HepG2 (cell line): ENCODE measurements around the gene KCTD16. TPM values are rescaled to one million over a fixed set of nuclear protein-coding genes. Genes with fewer than 3 reads are reported as not detected.

Experiments used
- ATAC-seq: fragments of 200-7000 bp; cut with Tn5 transposase; 3 replicates; pipeline ENCODE4 v1.9.1; 2020; ENCODE audit warnings: mild to moderate bottlenecking, moderate library complexity
- BruUV-seq: library from RNA; stranded (reverse); fragments of 400-500 nt; replicated peaks from 2 replicates; lab custom pipeline; 2021; lab: Mats Ljungman, UMichigan
- CTCF ChIA-PET: fragments of 300-600 bp; formaldehyde crosslinking; extraction: SDS; loops from one replicate; lab custom pipeline; 2021; ENCODE audit warnings: low total read pairs, inconsistent platforms, low intra/inter-chr PET ratio; lab: Yijun Ruan, JAX
- POLR2A ChIA-PET: fragments of 350-600 bp; sonication (Branson Sonifier 250); formaldehyde crosslinking; loops from one replicate; lab custom pipeline; 2020; ENCODE audit warnings: antibody characterized with exemption, inconsistent platforms; lab: Yijun Ruan, JAX
- DNase-seq: peaks from one replicate; pipeline ENCODE4 v3.0.0-alpha.2; 2015; ENCODE audit warnings: low spot score
- FAIRE-seq: peaks from 3 replicates; lab custom pipeline; 2011; peaks lifted over from hg19 to GRCh38; lab: Jason Lieb, UNC
- H2AFZ ChIP-seq: one replicate; pipeline ENCODE4 v1.6.1; 2011; ENCODE audit warnings: low read length, inconsistent platforms
- H3K27ac ChIP-seq: fragments of 300-600 bp; 3 replicates; pipeline ENCODE4 v1.8.0; 2011; ENCODE audit warnings: mixed run types, mild to moderate bottlenecking, mixed read lengths, low read length, inconsistent platforms; ENCODE audit not compliant: insufficient read depth; ENCODE audit errors: extremely low read length
- H3K27me3 ChIP-seq, 2 experiments: fragments of 200-600 bp in 1 of 2; 2 replicates in 1 of 2; 3 replicates in 1 of 2; pipeline versions ENCODE4 v1.6.0 to v1.8.0; 2011; ENCODE audit warnings: low read length in 2 of 2, mild to moderate bottlenecking in 2 of 2, moderate library complexity in 2 of 2, inconsistent platforms in 1 of 2; ENCODE audit not compliant: insufficient read depth in 2 of 2, control insufficient read depth in 1 of 2
- H3K36me3 ChIP-seq, 2 experiments: fragments of 200-600 bp in 1 of 2; replicated peaks in 1 of 2; 2 replicates in 1 of 2; 3 replicates in 1 of 2; pipeline versions ENCODE4 v1.5.1 to v1.8.0; 2011; ENCODE audit warnings: low read length in 2 of 2, inconsistent platforms in 1 of 2; ENCODE audit not compliant: insufficient read depth in 2 of 2, control insufficient read depth in 1 of 2
- H3K4me1 ChIP-seq: 2 replicates; pipeline ENCODE4 v1.5.1; 2012; ENCODE audit warnings: low read length, inconsistent platforms; ENCODE audit not compliant: insufficient read depth
- H3K4me2 ChIP-seq: 2 replicates; pipeline ENCODE4 v1.6.0; 2011; ENCODE audit warnings: low read depth, low read length, inconsistent platforms
- H3K4me3 ChIP-seq, 3 experiments: fragments of 200-600 bp in 1 of 3; sonication (generic), shearing (Covaris generic) in 1 of 3; replicated peaks in 1 of 3; 2 replicates each; pipeline ENCODE4 v1.5.1; 2011 to 2016; ENCODE audit warnings: low read length in 3 of 3, inconsistent platforms in 2 of 3, low read depth in 2 of 3, mild to moderate bottlenecking in 2 of 3, control low read depth in 1 of 3, mixed read lengths in 1 of 3; ENCODE audit not compliant: insufficient read depth in 1 of 3
- H3K79me2 ChIP-seq: one replicate; pipeline ENCODE4 v1.6.1; 2011; ENCODE audit warnings: low read length, inconsistent platforms; ENCODE audit not compliant: insufficient read depth
- H3K9ac ChIP-seq: 2 replicates; pipeline ENCODE4 v1.6.0; 2011; ENCODE audit warnings: mild to moderate bottlenecking, low read depth, low read length, inconsistent platforms; ENCODE audit not compliant: insufficient read depth
- H3K9me3 ChIP-seq: 2 replicates; pipeline ENCODE4 v1.5.1; 2012; ENCODE audit warnings: mild to moderate bottlenecking, low read length
- H4K20me1 ChIP-seq: 2 replicates; pipeline ENCODE4 v1.6.0; 2011; ENCODE audit warnings: inconsistent platforms, mild to moderate bottlenecking, low read length, moderate library complexity; ENCODE audit not compliant: insufficient read depth
- JUNB ChIP-seq: sonication (generic); formaldehyde crosslinking; IDR thresholded peaks from 2 replicates; pipeline ENCODE4 v1.8.0; 2022; ENCODE audit warnings: missing genetic modification reagents, mild to moderate bottlenecking, borderline replicate concordance
- KAT8 ChIP-seq: IDR thresholded peaks from 2 replicates; pipeline ENCODE4 v1.6.1; 2016; ENCODE audit warnings: missing genetic modification reagents, missing compliant biosample characterization
- NRL ChIP-seq: sonication (generic); formaldehyde crosslinking; IDR thresholded peaks from 2 replicates; pipeline ENCODE4 v1.5.0; 2020; ENCODE audit warnings: missing genetic modification reagents, mild to moderate bottlenecking, moderate library complexity, borderline replicate concordance
- ZFY ChIP-seq: sonication (generic); formaldehyde crosslinking; IDR thresholded peaks from 2 replicates; pipeline ENCODE4 v1.4.0; 2020; ENCODE audit warnings: missing genetic modification reagents
- ZNF253 ChIP-seq: sonication (generic); formaldehyde crosslinking; IDR thresholded peaks from 2 replicates; pipeline ENCODE4 v1.8.0; 2022; ENCODE audit warnings: mild to moderate bottlenecking, missing genetic modification reagents, borderline replicate concordance
- ZNF383 ChIP-seq: sonication (generic); formaldehyde crosslinking; IDR thresholded peaks from 2 replicates; pipeline ENCODE4 v1.4.0; 2020; ENCODE audit warnings: missing genetic modification reagents, mild to moderate bottlenecking, borderline replicate concordance
- ZNF780A ChIP-seq: sonication (generic); formaldehyde crosslinking; IDR thresholded peaks from 2 replicates; pipeline ENCODE4 v1.8.0; 2022; ENCODE audit warnings: mild to moderate bottlenecking, missing genetic modification reagents, moderate library complexity
- ZSCAN20 ChIP-seq: sonication (generic); formaldehyde crosslinking; IDR thresholded peaks from 2 replicates; pipeline ENCODE4 v1.4.0; 2020; ENCODE audit warnings: missing genetic modification reagents, mild to moderate bottlenecking, borderline replicate concordance
- WGBS: methylation state at CpG from one replicate; pipeline ENCODE4 v1.1.6; 2017; ENCODE audit warnings: low lambda C conversion rate; 5-methylcytosine and 5-hydroxymethylcytosine counted together
- in situ Hi-C: cut with HindIII; loops from 2 replicates; pipeline ENCODE4 v1.10.0; 2017; ENCODE audit warnings: low pct_unique_long_range_greater_than_20kb; ENCODE audit not compliant: extremely low pct_ligation_motif_present
- intact Hi-C: fragments of 100-400 bp; cut with micrococcal nuclease; formaldehyde crosslinking; loops from one replicate; pipeline ENCODE4 v1.10.0; 2022; ENCODE audit not compliant: unreplicated experiment
- polyA plus RNA-seq, 8 experiments: library from polyadenylated mRNA; depleted of rRNA in 3 of 8; stranded (reverse) in 7 of 8; unstranded in 1 of 8; fragments of >200 nt; fragmentation: Illumina TruSeq in 4 of 8; extraction: Trizol in 4 of 8; gene quantifications; 2 replicates each; pipeline versions ENCODE4 v1.2.1 to v1.2.3, GENCODE V29; 2011 to 2016; ENCODE audit warnings: low read depth in 4 of 8, missing spikeins in 1 of 8, mixed read lengths in 1 of 8; ENCODE audit not compliant: insufficient read depth in 1 of 8
- total RNA-seq, 5 experiments: library from RNA; depleted of rRNA; stranded (reverse); fragments of >200 nt; fragmentation: Illumina TruSeq; extraction: Trizol; gene quantifications; 2 replicates each; pipeline ENCODE4 v1.2.3, GENCODE V29; 2016; ENCODE audit warnings: low read depth in 1 of 5
- TF ChIP-seq, protein P1 (sequence below): sonication (generic); formaldehyde crosslinking; IDR thresholded peaks from 2 replicates; pipeline ENCODE4 v1.4.0; 2020; ENCODE audit warnings: missing genetic modification reagents
- TF ChIP-seq, protein P2 (sequence below), 2 experiments: fragments of 450-650 bp in 1 of 2; sonication (generic) in 1 of 2; formaldehyde crosslinking in 1 of 2; IDR thresholded peaks; 2 replicates each; pipeline versions ENCODE4 v1.6.1 to v1.8.0; 2016 to 2022; ENCODE audit warnings: antibody characterized with exemption in 1 of 2, mild to moderate bottlenecking in 1 of 2, missing genetic modification reagents in 1 of 2
- TF ChIP-seq, protein P3 (sequence below): sonication (generic); formaldehyde crosslinking; IDR thresholded peaks from 2 replicates; pipeline ENCODE4 v1.8.1; 2022; ENCODE audit warnings: low read depth, mild to moderate bottlenecking, missing genetic modification reagents

Gene KCTD16
- total and polyA plus RNA-seq, 2 of the 13 experiments (the other 11 are each of a cell fraction or from before 2014, with no cell fraction given): 0.02 to 0.09 TPM

GRCh38 chr5:144378681-144379080 is 208.0 kb downstream of the KCTD16 start:
- ATAC-seq: no peak
- H3K4me1 ChIP-seq: no peaks in the 10 kb centered on the region
- no peaks in the 10 kb centered on the region for H3K9me3 ChIP-seq
- DNase-seq: no peak
- H3K27ac ChIP-seq: no peak overlapping the region
- intact Hi-C loops: no loop called here
- FAIRE-seq: no peak
- no peak overlapping the region for H3K9ac ChIP-seq
- no peak for TF ChIP-seq ZSCAN20 (CRISPR knock-in tag)
- TF ChIP-seq, protein P1, sequence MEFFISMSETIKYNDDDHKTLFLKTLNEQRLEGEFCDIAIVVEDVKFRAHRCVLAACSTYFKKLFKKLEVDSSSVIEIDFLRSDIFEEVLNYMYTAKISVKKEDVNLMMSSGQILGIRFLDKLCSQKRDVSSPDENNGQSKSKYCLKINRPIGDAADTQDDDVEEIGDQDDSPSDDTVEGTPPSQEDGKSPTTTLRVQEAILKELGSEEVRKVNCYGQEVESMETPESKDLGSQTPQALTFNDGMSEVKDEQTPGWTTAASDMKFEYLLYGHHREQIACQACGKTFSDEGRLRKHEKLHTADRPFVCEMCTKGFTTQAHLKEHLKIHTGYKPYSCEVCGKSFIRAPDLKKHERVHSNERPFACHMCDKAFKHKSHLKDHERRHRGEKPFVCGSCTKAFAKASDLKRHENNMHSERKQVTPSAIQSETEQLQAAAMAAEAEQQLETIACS (CRISPR knock-in tag): no peak
- TF ChIP-seq, protein P2, sequence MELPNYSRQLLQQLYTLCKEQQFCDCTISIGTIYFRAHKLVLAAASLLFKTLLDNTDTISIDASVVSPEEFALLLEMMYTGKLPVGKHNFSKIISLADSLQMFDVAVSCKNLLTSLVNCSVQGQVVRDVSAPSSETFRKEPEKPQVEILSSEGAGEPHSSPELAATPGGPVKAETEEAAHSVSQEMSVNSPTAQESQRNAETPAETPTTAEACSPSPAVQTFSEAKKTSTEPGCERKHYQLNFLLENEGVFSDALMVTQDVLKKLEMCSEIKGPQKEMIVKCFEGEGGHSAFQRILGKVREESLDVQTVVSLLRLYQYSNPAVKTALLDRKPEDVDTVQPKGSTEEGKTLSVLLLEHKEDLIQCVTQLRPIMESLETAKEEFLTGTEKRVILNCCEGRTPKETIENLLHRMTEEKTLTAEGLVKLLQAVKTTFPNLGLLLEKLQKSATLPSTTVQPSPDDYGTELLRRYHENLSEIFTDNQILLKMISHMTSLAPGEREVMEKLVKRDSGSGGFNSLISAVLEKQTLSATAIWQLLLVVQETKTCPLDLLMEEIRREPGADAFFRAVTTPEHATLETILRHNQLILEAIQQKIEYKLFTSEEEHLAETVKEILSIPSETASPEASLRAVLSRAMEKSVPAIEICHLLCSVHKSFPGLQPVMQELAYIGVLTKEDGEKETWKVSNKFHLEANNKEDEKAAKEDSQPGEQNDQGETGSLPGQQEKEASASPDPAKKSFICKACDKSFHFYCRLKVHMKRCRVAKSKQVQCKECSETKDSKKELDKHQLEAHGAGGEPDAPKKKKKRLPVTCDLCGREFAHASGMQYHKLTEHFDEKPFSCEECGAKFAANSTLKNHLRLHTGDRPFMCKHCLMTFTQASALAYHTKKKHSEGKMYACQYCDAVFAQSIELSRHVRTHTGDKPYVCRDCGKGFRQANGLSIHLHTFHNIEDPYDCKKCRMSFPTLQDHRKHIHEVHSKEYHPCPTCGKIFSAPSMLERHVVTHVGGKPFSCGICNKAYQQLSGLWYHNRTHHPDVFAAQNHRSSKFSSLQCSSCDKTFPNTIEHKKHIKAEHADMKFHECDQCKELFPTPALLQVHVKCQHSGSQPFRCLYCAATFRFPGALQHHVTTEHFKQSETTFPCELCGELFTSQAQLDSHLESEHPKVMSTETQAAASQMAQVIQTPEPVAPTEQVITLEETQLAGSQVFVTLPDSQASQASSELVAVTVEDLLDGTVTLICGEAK (IDR thresholded peaks at IDR 0.05): no peak
- TF ChIP-seq, protein P2 (CRISPR knock-in tag; IDR thresholded peaks at IDR 0.05): no peak
- no peak for TF ChIP-seq KAT8 (CRISPR knock-in tag)
- no peak for TF ChIP-seq NRL (CRISPR knock-in tag)
- no peak for TF ChIP-seq ZNF253 (CRISPR knock-in tag)
- no peak for TF ChIP-seq ZNF383
- TF ChIP-seq, protein P3, sequence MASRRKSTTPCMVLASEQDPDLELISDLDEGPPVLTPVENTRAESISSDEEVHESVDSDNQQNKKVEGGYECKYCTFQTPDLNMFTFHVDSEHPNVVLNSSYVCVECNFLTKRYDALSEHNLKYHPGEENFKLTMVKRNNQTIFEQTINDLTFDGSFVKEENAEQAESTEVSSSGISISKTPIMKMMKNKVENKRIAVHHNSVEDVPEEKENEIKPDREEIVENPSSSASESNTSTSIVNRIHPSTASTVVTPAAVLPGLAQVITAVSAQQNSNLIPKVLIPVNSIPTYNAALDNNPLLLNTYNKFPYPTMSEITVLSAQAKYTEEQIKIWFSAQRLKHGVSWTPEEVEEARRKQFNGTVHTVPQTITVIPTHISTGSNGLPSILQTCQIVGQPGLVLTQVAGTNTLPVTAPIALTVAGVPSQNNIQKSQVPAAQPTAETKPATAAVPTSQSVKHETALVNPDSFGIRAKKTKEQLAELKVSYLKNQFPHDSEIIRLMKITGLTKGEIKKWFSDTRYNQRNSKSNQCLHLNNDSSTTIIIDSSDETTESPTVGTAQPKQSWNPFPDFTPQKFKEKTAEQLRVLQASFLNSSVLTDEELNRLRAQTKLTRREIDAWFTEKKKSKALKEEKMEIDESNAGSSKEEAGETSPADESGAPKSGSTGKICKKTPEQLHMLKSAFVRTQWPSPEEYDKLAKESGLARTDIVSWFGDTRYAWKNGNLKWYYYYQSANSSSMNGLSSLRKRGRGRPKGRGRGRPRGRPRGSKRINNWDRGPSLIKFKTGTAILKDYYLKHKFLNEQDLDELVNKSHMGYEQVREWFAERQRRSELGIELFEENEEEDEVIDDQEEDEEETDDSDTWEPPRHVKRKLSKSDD (CRISPR knock-in tag): no peak
- no peak for TF ChIP-seq ZFY (CRISPR knock-in tag)
- no peak for TF ChIP-seq ZNF780A (CRISPR knock-in tag)
- no peak for TF ChIP-seq JUNB (CRISPR knock-in tag)
- no peak overlapping the region for H2AFZ ChIP-seq
- H3K79me2 ChIP-seq: no peaks in the 10 kb centered on the region
- no peak overlapping the region for H3K4me3 ChIP-seq
- in situ Hi-C loops: no loop called here
- H3K27me3 ChIP-seq: no peaks in the 10 kb centered on the region; a peak in 1 of 5 replicates
- 17% methylated on average over 5 of the region's 5 CpGs for WGBS
- H3K4me2 ChIP-seq: no peak overlapping the region
- ChIA-PET POLR2A (no interaction called here), CTCF (no interaction called here)
- BruUV-seq: no TSS peak
- H4K20me1 ChIP-seq: no peaks in the 10 kb centered on the region
- H3K36me3 ChIP-seq: no peaks in the 10 kb centered on the region
